Activated naive CD8-positive, alpha-beta T cell treated with anti-CD3 and anti-CD28 coated beads, Interleukin-2, amount 50 U/mL, for 24 hours (primary cell): ENCODE data around the gene ZNF429.
A peak's percentile ranks its signal among the peaks of the same experiment; 100 is the strongest.
"Not testable (repeated sequence)": the region's sequence is repeated elsewhere in the genome, so short reads cannot be mapped to it uniquely, and the experiment has no call there.

Experiments
- ATAC-seq: fragments of 150-1000 bp; cut with Tn5 transposase; one replicate; pipeline ENCODE4 v1.10.0; 2021
- DNase-seq: peaks from one replicate; pipeline ENCODE4 v3.0.0; 2021
- H3K27ac Mint-ChIP-seq: one replicate; pipeline ENCODE4 v1.8.0; 2021; ENCODE audit warnings: mild to moderate bottlenecking, mixed read lengths
- H3K27me3 Mint-ChIP-seq: one replicate; pipeline ENCODE4 v1.8.0; 2021; ENCODE audit warnings: mixed read lengths
- H3K36me3 Mint-ChIP-seq: one replicate; pipeline ENCODE4 v1.8.0; 2021; ENCODE audit warnings: low read depth, mixed read lengths
- H3K4me1 Mint-ChIP-seq: one replicate; pipeline ENCODE4 v1.8.0; 2021; ENCODE audit warnings: mixed read lengths
- H3K4me3 Mint-ChIP-seq: one replicate; pipeline ENCODE4 v1.8.0; 2021; ENCODE audit warnings: mild to moderate bottlenecking, moderate library complexity, mixed read lengths
- H3K9me3 Mint-ChIP-seq: one replicate; pipeline ENCODE4 v1.8.0; 2021; ENCODE audit warnings: mixed read lengths

ZNF429 gene

DNA sequence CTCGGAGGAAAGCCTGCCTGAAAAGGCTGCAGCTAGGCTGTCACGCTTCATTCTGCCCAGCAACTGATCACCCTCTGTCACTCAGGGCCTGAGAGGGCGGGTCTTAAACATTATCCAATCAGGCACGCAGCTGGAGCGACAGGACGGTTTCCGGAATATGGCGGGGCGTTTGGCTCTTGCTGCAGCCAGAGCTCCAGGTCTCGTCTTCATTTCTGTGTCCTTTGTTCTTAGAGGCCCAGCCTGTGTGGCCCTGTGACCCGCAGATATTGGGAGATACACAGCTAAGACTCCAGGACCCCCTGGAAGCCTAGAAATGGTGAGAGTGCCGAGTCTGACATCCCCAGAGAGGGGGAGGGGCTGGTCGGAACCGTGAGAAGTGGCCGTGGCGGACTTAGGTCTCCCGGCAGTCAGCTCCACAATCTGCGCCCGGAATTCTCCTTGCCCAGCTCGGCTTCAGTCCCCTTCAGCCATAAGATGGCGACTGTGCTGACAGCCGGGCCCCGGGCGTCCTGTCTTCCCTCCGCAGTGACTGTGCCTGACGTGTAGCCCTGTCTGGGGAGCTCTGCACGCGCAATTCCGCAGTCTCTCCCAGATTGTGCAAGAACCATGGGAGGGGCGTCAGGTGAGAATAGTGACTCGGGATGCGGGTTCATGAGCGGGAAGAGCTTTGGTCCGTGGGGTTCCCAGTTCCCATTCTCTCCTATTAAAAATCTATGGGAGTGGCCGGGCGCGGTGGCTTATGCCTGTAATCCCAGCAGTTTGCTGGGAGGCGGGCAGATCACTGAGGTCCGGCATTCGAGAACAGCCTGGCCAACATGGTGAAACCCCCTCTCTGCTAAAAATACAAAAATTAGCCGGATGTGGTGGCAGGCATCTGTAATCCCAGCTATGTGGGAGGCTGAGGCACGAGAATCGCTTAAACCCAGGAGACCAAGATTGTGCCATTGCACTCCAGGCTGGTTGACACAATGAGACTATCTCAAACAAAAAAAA, at the start of gene ZNF429:
Gene ZNF429 (plus strand): TSS at position 144 of the 993 bp plus-strand sequence. CDS start 170 bp downstream, at position 314.
- peaks cover 37% of the 10 kb centered on the region for H3K4me1 Mint-ChIP-seq
- DNase-seq (peak; percentile 87), ATAC-seq (peak; percentile 100)
- H3K27me3 Mint-ChIP-seq: no peaks in the 10 kb centered on the region
- H3K4me3 Mint-ChIP-seq: peak within 1 kb of the TSS; percentile 99
- peak within 1 kb of the TSS; percentile 97 for H3K27ac Mint-ChIP-seq
- peaks cover 26% of the 10 kb centered on the region for H3K9me3 Mint-ChIP-seq
- peaks cover 36% of the 10 kb centered on the region for H3K36me3 Mint-ChIP-seq

- H3K4me1 Mint-ChIP-seq: peaks cover 4% of the 10 kb centered on the region
- H3K4me3 Mint-ChIP-seq: no peak overlapping the region
- no peak for ATAC-seq
- H3K9me3 Mint-ChIP-seq: peaks cover 23% of the 10 kb centered on the region
- H3K27me3 Mint-ChIP-seq: peaks cover 5% of the 10 kb centered on the region
- H3K27ac Mint-ChIP-seq: no peak overlapping the region
- H3K36me3 Mint-ChIP-seq: peaks cover 34% of the 10 kb centered on the region
- DNase-seq: no peak
Observed at GRCh38 chr19:21460686-21461085, 44.7 kb upstream of the ZNF429 start.

DNA sequence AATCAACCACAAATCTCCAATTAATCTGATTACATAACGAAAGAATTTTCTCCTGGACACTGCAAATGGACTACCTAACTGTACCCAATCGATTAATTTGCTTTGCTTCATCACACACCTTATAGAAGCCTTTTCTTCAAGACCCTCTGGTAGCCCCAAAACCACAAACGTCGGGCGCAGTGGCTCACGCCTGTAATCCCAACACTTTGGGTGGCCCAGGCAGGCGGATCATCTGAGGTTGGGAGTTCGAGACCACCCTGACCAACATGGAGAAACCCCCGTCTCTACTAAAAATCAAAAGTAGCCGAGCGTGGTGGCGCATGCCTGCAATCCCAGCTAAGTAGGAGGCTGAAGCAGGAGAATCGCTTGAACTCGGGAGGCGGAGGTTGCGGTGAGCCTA, 42.9 kb upstream of the ZNF429 start:
- Mint-ChIP-seq H3K27me3 (peaks cover 5% of the 10 kb centered on the region), H3K4me1 (peaks cover 4% of the 10 kb centered on the region), H3K9me3 (peaks cover 20% of the 10 kb centered on the region), H3K4me3 (no peak overlapping the region), H3K27ac (no peak overlapping the region), H3K36me3 (peaks cover 26% of the 10 kb centered on the region)
- ATAC-seq: no peak
- DNase-seq: no peak

DNA sequence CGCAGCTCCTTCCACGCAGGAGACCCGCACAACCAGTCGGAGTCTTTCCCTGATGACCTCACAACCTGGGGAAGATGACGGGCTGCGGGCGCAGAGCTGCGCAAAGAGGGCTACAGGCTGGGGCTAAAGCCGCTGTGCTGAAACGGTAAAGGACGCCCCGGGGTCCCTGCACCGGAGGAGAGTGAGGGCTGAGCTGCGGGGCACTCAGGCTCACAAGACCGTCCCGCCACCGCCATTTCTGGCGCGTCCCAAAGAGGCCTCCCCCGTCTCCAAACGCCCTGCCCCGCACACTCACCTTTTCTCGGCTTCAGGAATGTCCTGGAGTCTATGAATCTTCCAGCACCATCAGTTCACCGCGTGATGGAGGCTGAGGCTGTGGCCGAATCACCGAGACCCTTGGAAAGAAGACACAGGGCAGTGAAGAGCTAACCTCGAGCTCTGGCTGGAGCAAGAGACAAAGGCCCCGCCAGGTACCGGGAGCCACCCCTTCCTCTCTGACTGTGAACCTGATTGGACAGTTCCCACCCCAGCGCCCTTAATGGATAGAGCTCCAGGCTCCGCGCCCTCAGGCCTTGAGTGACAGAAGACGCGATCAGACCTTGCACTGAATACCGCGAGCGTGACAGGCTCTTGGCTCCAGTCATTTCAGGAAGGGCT, 41.8 kb upstream of the ZNF429 start:
- peak; percentile 94 for ATAC-seq
- Mint-ChIP-seq H3K4me3 (peak overlapping the region; percentile 86), H3K27ac (no peak overlapping the region), H3K27me3 (peaks cover 5% of the 10 kb centered on the region), H3K9me3 (peaks cover 15% of the 10 kb centered on the region), H3K4me1 (peaks cover 4% of the 10 kb centered on the region), H3K36me3 (peaks cover 21% of the 10 kb centered on the region)
- DNase-seq: peak; percentile 46

- Mint-ChIP-seq H3K4me3 (no peak overlapping the region), H3K36me3 (peaks cover 15% of the 10 kb centered on the region), H3K4me1 (peaks cover 4% of the 10 kb centered on the region), H3K27me3 (peaks cover 7% of the 10 kb centered on the region), H3K27ac (no peak overlapping the region), H3K9me3 (peaks cover 9% of the 10 kb centered on the region)
- DNase-seq (no peak), ATAC-seq (no peak)
Observed at GRCh38 chr19:21466627-21467026, 38.8 kb upstream of the ZNF429 start.

DNA sequence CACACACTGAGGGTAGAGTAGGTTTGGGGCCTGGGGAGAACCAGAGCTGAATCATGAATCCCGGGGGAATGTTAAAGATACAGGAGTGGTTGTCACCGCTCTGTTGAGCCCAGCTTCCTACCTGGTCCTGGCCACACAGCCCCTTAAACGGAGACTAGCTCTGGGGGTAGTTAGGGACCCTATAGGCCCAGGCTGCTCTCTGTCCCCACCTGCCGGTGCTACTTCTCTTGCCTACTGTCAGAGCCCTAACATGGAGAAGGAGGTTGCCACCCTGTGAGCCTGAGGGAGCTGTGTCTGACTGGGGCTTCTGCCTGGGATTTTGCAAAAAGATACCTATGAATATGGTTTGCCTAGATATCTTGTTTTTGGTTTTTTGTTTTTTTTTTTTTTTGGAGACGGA, 36.6 kb upstream of the ZNF429 start:
- no peak overlapping the region for H3K27ac Mint-ChIP-seq
- peak; percentile 19 for DNase-seq
- H3K27me3 Mint-ChIP-seq: peaks cover 4% of the 10 kb centered on the region
- peaks cover 4% of the 10 kb centered on the region for H3K9me3 Mint-ChIP-seq
- peaks cover under 1% of the 10 kb centered on the region for H3K4me1 Mint-ChIP-seq
- no peak overlapping the region for H3K4me3 Mint-ChIP-seq
- peaks cover 5% of the 10 kb centered on the region for H3K36me3 Mint-ChIP-seq
- no peak for ATAC-seq

GRCh38 chr19:21472507-21472906, 32.9 kb upstream of the ZNF429 start:
- H3K27ac Mint-ChIP-seq: no peak overlapping the region

DNA sequence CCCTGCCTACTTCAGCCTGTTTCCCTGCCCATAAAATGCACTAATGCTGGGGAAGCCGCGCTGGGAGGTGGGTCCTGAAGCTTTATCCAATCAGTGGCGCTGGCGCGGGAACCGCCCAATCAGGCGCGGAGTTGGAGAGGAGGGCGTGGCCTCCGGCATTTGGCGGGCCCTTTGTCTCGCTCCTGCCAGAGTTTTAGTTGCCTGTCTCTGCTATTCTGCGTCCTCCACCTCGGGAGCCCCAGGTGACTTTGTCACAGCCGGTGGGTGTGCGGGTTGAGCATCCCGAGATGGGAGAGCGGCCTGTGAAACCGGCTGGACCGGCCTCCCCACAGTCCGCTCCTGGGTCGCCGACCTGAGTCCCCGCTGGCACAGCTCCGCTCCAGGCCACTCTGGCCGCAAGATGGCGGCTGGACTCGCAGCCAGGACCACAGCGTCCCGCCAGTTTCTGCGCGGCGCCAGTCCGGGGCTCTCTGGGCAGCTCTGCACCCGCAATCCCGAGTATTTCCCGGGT, 30.7 kb upstream of the ZNF429 start:
- peaks cover 7% of the 10 kb centered on the region for H3K27me3 Mint-ChIP-seq
- peaks cover 5% of the 10 kb centered on the region for H3K36me3 Mint-ChIP-seq
- H3K27ac Mint-ChIP-seq: peak overlapping the region; percentile 22

More at GRCh38 chr19:21472507-21472906, 32.9 kb upstream of the ZNF429 start:
- Mint-ChIP-seq H3K9me3 (peaks cover 6% of the 10 kb centered on the region), H3K27me3 (peaks cover 7% of the 10 kb centered on the region), H3K4me3 (no peak overlapping the region), H3K4me1 (peaks cover 5% of the 10 kb centered on the region), H3K36me3 (peaks cover 5% of the 10 kb centered on the region)
- ATAC-seq (no peak), DNase-seq (no peak)

DNA sequence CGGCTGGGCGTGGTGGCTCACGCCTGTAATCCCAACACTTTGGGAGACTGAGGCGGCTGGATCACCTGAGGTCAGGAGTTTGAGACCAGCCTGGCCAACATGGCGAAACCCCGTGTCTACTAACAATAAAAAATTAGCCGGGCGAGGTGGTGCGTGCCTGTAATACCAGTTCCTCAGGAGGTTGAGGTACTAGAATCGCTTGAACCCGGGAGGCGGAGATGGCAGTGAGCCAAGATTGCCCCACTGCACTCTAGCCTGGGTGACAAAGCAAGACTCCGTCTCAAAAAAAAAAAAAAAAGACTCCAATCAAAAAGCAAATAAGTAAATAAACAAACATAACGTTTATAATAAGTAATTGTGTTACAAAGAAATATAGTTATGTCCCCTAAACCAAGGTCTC, 23.0 kb upstream of the ZNF429 start:
- not testable (repeated sequence) for H3K9me3 Mint-ChIP-seq, DNase-seq, H3K4me3 Mint-ChIP-seq, H3K4me1 Mint-ChIP-seq, H3K27ac Mint-ChIP-seq, H3K27me3 Mint-ChIP-seq, H3K36me3 Mint-ChIP-seq, ATAC-seq

More for the DNA sequence above, 30.7 kb upstream of the ZNF429 start:
- Mint-ChIP-seq H3K4me3 (peak overlapping the region; percentile 74), H3K4me1 (peaks cover 5% of the 10 kb centered on the region), H3K9me3 (peaks cover 6% of the 10 kb centered on the region)
- ATAC-seq (peak; percentile 96), DNase-seq (peak; percentile 80)

DNA sequence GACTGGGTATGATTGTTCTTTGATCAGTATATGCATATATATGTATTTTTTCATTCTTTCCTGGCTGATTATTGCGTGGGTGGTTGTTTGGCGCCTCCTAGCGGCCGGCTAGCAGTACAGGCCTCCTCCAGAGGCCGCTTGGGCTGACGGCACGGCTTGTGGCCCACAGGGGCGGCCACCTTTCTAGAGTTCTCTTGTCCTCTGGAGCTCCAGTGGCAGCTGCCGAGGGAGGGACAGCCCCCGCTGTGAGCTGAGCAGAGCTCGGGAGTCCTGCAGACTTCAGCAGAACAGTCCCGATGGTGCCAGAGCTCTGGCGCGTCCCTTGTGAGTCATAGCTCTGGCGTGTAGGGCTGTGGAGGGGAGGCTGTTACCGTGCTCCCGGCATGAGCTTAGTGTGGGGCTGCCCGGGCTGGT, 22.5 kb upstream of the ZNF429 start:
- Mint-ChIP-seq H3K4me3 (no peak overlapping the region), H3K27ac (no peak overlapping the region), H3K27me3 (peaks cover 2% of the 10 kb centered on the region), H3K36me3 (no peaks in the 10 kb centered on the region), H3K9me3 (peaks cover 8% of the 10 kb centered on the region), H3K4me1 (no peaks in the 10 kb centered on the region)
- DNase-seq (peak; percentile 66), ATAC-seq (peak; percentile 55)

DNA sequence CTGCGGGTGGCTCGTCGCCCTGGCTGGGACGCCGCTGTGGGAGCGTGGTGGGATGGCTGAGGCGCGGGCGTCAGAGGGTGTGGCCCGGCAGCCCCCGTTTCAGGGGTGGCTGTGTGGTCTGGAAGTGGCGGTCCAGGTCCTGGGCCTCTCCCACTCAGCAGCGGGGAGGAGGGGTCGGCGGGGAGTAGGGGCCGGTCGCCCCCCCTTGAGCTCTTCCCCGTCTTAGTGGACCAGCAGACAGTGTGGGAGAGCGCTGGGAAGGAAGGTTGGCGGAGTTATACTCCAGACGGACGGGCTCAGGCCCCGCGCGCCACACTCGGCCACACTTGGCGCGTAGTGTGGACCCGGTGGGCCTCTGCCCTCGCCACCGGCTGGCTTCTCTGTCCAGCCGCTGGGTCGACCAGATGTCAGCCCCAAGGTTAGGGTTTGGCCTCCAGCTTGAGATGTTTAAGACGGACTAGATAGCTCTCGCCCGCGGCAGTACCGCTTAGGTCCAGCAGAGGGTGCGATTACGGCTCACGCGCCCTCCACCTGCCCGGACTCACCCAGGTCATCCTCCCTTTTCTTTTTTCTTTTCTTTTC, 21.7 kb upstream of the ZNF429 start:
- Mint-ChIP-seq H3K36me3 (no peaks in the 10 kb centered on the region), H3K27me3 (peaks cover 2% of the 10 kb centered on the region), H3K4me3 (no peak overlapping the region), H3K9me3 (peaks cover 8% of the 10 kb centered on the region), H3K4me1 (no peaks in the 10 kb centered on the region), H3K27ac (no peak overlapping the region)
- DNase-seq (peak; percentile 68), ATAC-seq (peak; percentile 65)

- H3K36me3 Mint-ChIP-seq: no peaks in the 10 kb centered on the region
- H3K4me3 Mint-ChIP-seq: no peak overlapping the region
- no peak overlapping the region for H3K27ac Mint-ChIP-seq
- no peak for DNase-seq
- H3K4me1 Mint-ChIP-seq: no peaks in the 10 kb centered on the region
- no peak for ATAC-seq
- peaks cover 8% of the 10 kb centered on the region for H3K9me3 Mint-ChIP-seq
- H3K27me3 Mint-ChIP-seq: peaks cover 2% of the 10 kb centered on the region
Observed at GRCh38 chr19:21484631-21485030, 20.8 kb upstream of the ZNF429 start.

- ATAC-seq (no peak), DNase-seq (no peak)
- Mint-ChIP-seq H3K9me3 (peaks cover 8% of the 10 kb centered on the region), H3K4me1 (no peaks in the 10 kb centered on the region), H3K36me3 (no peaks in the 10 kb centered on the region), H3K4me3 (no peak overlapping the region), H3K27me3 (peaks cover 2% of the 10 kb centered on the region), H3K27ac (no peak overlapping the region)
Observed at GRCh38 chr19:21485926-21486325, 19.5 kb upstream of the ZNF429 start.

GRCh38 chr19:21487969-21488368, 17.4 kb upstream of the ZNF429 start:
- H3K27ac Mint-ChIP-seq: no peak overlapping the region

More at GRCh38 chr19:21487969-21488368, 17.4 kb upstream of the ZNF429 start:
- Mint-ChIP-seq H3K4me1 (no peaks in the 10 kb centered on the region), H3K36me3 (no peaks in the 10 kb centered on the region), H3K4me3 (no peak overlapping the region), H3K27me3 (no peaks in the 10 kb centered on the region), H3K9me3 (peaks cover 8% of the 10 kb centered on the region)
- DNase-seq: no peak
- no peak for ATAC-seq
